ENCODE data around the gene DTX2. TPM values are rescaled to one million over a fixed set of nuclear protein-coding genes. Genes with fewer than 3 reads are reported as not detected.
A peak's percentile ranks its signal among the peaks of the same experiment; 100 is the strongest.
"Not testable (repeated sequence)": the region's sequence is repeated elsewhere in the genome, so short reads cannot be mapped to it uniquely, and the experiment has no call there.

The DTX2 gene
- total RNA-seq, 2 donors from 2014 or later, result 23.6 to 26.3 TPM

DNA sequence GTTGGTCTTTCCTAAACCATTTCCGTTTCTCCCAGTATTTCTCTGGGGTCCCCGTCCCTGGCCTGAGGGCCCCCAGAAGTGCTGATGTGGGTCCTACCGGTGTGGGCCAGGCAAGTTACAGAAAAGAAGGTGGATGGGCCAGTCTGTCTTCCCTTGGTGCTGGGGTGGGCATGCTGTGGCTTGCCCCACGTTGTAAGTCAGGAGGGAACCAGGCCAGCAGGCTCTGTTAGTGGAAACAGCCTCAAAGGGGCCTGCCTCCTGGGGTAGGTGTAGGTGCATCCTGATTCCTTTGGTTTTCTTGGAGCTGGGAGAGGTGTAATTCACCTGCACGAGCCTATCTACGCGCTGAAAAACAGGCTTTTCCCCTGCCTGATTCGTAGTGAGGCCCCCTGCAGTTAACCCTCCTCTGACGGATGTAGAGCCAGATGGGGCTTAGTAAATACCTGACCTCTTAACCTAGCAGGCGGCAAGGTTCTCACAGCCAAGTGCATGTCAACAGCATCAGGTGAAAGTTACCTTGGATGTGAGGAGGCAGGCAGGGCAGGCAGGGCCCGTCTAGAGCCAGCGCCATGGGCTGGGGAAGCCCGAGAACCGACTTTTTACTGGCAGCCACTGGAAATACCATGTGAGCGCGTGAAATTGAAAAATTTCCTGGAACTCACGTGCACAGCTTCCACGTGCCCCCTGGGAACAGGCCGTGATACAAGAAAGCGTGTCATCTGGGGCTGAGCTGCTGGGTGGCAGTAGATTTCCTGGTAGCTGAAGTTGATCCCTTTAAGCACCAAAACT, 24.5 kb downstream of the DTX2 start:
- H3K9me3 ChIP-seq (ENCODE audit: control insufficient read depth, low read length, poor library complexity, severe bottlenecking); H3K27me3 Mint-ChIP-seq; DNase-seq; H3K4me3 Mint-ChIP-seq; H3K4me1 Mint-ChIP-seq; H3K36me3 Mint-ChIP-seq (ENCODE audit: low read depth): not testable (repeated sequence)
- peak; percentile 32 for ATAC-seq
- H3K27ac Mint-ChIP-seq, result peak overlapping the region; percentile 60

DNA sequence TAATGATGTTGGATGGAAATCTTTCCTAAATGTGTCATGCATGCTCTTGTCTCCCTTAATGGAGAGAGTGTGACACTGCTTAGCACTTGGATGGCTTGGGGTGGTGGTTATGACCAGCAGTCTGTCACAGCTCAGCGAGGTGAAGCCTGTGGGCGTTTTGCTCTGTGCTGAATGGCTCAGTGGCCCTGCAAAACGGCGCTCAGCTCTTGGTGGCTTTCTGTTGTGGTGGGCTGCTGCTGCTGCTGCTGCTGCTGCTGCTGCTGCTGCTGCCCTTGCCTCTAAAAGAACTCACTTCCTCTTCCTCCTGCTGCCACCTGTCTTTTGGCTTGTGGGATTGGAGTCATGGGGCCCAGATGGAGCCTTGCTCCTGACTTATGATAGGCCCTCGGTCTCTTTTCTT, 25.1 kb downstream of the DTX2 start:
- peak; percentile 95 for ATAC-seq
- H3K36me3 Mint-ChIP-seq (ENCODE audit: low read depth); DNase-seq; H3K9me3 ChIP-seq (ENCODE audit: control insufficient read depth, low read length, poor library complexity, severe bottlenecking); H3K4me1 Mint-ChIP-seq; H3K27me3 Mint-ChIP-seq: not testable (repeated sequence)
- Mint-ChIP-seq H3K27ac (peak overlapping the region; percentile 60), H3K4me3 (peak overlapping the region; percentile 64)

DNA sequence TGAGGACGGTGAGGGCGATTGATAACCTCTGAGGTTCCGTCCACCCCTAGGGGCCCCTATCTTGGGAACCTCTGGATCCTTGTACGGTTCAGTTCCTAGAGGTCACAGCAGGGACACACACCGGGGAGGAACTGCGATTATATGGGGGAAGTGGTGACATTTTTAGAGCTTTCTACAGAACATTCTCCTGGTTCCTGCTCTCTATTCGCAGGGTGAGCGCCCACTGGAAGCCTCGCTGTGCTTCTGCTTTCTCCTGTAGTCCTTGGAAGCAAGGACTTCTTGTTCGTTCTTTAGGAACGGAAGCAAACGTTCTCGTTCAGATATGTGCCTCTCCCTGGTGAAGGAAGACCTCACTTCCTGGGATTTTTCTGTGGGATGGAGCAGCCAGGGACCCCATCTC, 26.5 kb downstream of the DTX2 start:
- H3K27me3 Mint-ChIP-seq; H3K4me3 Mint-ChIP-seq; H3K4me1 Mint-ChIP-seq; H3K36me3 Mint-ChIP-seq (ENCODE audit: low read depth); H3K27ac Mint-ChIP-seq; ATAC-seq; DNase-seq; H3K9me3 ChIP-seq (ENCODE audit: control insufficient read depth, low read length, poor library complexity, severe bottlenecking): not testable (repeated sequence)

DNA sequence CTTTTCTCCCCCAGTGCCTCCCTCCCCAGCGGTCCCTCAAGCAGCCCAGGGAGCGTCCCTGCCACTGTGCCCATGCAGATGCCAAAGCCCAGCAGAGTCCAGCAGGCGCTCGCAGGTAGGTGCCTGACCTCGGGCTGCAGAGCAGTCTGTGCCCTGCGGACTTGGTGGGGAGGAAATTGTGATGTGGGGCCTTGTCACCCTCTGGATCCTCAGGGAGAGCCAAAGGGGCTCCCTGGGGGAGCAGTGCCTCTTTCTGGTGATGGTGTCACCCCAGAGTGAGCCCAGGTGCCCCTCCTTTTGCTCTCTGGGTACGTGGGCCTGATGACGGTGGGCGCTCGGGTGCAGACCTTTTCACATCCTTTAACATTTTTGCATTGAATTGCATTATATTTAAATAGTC, 30.6 kb downstream of the DTX2 start:
- not testable (repeated sequence) for DNase-seq; ATAC-seq; H3K36me3 Mint-ChIP-seq (ENCODE audit: low read depth); H3K4me3 Mint-ChIP-seq; H3K27ac Mint-ChIP-seq; H3K4me1 Mint-ChIP-seq; H3K27me3 Mint-ChIP-seq; H3K9me3 ChIP-seq (ENCODE audit: control insufficient read depth, low read length, poor library complexity, severe bottlenecking)

DNA sequence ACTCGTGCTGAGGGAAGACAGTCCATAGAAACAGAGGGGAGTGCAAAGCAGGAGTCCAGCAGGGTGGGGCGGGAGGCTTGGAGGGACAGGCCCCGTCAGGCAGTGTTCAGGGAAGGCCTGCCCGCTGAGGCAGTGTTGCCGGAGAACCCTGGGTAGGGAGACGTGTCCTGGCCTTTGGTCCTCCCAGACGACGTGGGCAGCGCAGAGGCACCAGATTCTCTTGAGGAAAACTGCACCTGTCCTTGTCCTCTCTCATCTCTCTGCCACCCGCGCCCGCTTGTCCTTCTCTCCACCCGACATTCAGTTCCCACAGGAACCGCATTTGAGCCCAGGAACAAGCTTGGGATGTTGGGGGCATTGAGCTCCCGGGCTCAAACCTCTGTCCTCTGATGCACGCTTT, 34.2 kb downstream of the DTX2 start:
- not testable (repeated sequence) for H3K36me3 Mint-ChIP-seq (ENCODE audit: low read depth); H3K27ac Mint-ChIP-seq; H3K4me1 Mint-ChIP-seq; ATAC-seq; H3K4me3 Mint-ChIP-seq; DNase-seq; H3K27me3 Mint-ChIP-seq; H3K9me3 ChIP-seq (ENCODE audit: control insufficient read depth, low read length, poor library complexity, severe bottlenecking)

DNA sequence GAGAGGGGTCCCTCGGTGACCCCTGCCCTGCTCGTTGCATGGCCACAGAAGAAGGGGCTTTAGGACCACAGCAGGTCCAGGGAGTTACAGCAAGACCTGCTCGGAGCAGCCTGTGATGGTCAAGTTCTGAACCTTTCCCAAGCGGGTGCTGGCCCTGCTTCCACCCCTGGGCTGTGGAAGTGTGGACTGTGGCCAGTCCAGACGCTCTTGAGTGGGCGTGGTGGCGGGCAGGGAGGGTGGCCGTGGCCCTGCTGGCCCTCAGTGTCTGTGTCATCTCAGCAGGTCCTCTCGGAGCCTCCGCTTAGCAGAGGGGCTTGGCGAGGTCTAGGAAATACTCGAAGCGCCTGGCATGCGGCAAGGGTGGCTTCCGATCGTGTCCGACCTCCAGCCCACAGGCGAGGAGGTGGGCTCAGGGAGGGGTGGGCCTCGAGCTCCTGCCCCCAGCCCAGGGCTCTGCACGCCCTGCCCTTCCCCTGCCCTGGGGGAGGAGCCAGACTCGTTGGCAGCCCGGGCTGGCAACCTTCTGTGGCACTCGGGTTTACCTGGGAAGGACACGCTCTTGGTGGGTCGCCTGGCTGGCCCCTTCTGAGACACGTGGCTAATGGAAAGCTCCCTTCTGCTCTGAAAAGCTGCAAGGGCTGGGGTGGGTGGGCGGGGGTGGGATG, 36.5 kb downstream of the DTX2 start:
- not testable (repeated sequence) for H3K4me1 Mint-ChIP-seq; H3K36me3 Mint-ChIP-seq (ENCODE audit: low read depth); DNase-seq; H3K9me3 ChIP-seq (ENCODE audit: control insufficient read depth, low read length, poor library complexity, severe bottlenecking); H3K4me3 Mint-ChIP-seq; H3K27me3 Mint-ChIP-seq; ATAC-seq; H3K27ac Mint-ChIP-seq

DNA sequence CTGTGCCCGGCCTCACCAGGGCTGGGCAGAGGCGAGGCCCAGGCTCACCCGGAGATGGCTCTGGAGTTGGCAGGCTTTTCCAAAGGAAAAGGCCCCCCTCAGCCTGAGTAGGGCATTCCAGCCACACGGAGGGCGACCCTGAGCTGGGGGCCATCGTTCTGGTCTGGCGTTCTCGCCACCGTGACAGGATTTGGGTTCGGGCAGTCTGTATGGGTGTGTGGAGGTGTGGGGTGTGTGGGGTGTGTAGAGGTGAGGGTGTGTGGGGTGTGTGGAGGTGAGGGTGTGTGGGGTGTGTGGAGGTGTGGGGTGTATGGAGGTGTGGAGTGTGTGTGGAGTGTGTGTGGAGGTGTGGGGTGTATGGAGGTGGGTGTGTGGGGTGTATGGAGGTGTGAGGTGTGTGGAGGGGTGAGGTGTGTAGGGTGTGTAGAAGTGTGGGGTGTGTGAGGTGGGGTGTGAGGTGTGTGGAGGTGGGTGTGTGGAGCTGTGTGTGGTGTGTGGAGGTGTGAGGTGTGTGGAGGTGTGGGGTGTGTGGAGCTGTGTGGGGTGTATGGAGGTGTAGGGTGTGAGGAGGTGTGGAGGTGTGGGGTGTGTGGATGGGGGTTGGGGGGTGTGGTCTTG, 37.2 kb downstream of the DTX2 start:
- H3K9me3 ChIP-seq (ENCODE audit: control insufficient read depth, low read length, poor library complexity, severe bottlenecking); H3K36me3 Mint-ChIP-seq (ENCODE audit: low read depth); H3K27me3 Mint-ChIP-seq; DNase-seq; H3K4me3 Mint-ChIP-seq; H3K4me1 Mint-ChIP-seq; H3K27ac Mint-ChIP-seq: not testable (repeated sequence)
- peak; percentile 20 for ATAC-seq

DNA sequence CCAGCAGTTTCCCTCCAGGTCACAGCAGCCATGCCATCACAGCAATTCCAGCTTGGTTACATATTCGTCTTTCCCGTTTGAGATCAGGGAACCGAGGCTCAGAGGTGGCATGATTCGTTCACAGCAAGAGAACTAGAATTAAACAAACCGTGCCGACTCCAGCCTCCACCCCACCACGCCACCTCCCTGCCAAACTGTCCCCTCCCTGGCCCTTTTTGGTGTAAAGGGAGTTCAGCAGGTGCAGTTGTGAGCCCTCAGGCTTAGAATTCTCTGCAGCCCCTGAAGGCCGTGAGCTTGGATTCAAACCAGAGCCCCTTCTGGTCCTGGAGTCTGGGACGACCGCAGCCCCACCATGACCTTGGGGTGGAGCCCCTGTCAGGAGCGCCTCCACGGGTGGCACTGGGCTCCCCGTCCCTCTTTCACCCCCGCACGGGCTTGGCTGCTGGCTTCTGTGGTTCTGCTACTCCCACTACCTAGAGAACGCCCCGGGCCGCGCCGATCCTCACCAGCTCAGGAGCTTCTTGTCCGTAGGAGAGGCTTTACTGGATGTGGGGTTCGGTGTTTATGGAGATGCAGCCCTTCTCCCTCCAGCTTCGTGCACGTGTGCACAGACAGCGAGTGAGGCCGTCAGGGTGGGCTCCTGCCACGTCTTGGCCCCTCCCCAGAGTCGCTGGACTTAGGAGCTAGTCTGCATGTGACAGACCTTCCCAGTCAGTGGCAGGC, 37.9 kb downstream of the DTX2 start:
- H3K4me1 Mint-ChIP-seq; H3K9me3 ChIP-seq (ENCODE audit: control insufficient read depth, low read length, poor library complexity, severe bottlenecking); H3K36me3 Mint-ChIP-seq (ENCODE audit: low read depth); H3K4me3 Mint-ChIP-seq; H3K27me3 Mint-ChIP-seq; ATAC-seq; DNase-seq; H3K27ac Mint-ChIP-seq: not testable (repeated sequence)

DNA sequence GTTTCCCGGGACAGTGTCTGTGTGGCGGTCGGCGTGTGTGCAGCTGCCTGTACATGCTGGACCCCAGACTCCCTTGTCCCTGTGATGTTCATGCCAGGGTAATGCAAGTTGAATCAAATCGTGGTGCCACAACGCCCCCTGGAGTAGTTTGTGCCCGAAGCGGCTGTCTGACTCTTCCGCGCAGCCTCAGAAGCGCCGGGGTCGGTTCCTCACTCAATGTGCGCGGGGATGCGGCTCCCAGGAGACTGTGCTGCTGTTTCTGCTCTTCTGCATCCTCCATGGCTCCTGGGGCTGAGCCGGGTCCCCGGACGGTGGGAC, 38.4 kb downstream of the DTX2 start:
- not testable (repeated sequence) for H3K36me3 Mint-ChIP-seq (ENCODE audit: low read depth); H3K4me1 Mint-ChIP-seq; H3K4me3 Mint-ChIP-seq; H3K9me3 ChIP-seq (ENCODE audit: control insufficient read depth, low read length, poor library complexity, severe bottlenecking); H3K27me3 Mint-ChIP-seq; H3K27ac Mint-ChIP-seq; DNase-seq
- ATAC-seq, result peak; percentile 48

DNA sequence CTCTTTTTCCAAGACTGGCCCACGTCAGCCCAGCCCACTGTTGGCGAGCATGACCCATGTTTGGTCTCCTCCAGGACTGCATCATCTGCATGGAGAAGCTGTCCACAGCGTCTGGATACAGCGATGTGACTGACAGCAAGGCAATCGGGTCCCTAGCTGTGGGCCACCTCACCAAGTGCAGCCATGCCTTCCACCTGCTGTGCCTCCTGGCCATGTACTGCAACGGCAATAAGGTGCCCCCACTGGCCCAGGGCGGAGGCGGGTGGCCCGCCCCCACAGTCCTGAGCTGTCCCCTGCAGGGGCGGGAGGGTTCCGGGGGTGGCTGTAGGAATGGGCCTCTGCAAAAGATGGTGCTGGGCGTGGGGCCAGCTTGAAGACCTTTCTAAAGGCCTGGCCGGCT, 40.7 kb downstream of the DTX2 start:
- not testable (repeated sequence) for H3K36me3 Mint-ChIP-seq (ENCODE audit: low read depth); H3K4me3 Mint-ChIP-seq; DNase-seq; H3K27ac Mint-ChIP-seq; H3K4me1 Mint-ChIP-seq; H3K9me3 ChIP-seq (ENCODE audit: control insufficient read depth, low read length, poor library complexity, severe bottlenecking); H3K27me3 Mint-ChIP-seq; ATAC-seq

DNA sequence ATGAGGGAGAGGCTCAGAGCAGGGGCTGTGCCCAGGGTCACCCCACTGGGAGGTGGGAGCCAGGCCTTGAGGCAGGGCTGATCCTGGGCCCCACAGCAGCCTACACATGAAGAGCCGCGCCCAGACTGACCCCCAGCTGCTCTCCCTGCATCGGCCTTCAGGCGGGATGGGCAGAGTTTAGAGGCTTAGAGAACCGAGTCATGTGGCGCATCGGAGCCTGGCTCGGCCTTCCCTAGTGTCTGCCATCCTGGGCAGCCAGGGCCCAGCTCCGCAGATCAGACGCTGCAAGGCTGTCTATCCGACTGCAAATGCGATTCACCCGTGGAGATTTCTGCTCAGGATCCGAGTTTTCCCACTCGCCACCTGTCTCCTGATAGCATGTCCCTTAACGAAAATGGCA, 41.3 kb downstream of the DTX2 start:
- H3K36me3 Mint-ChIP-seq (ENCODE audit: low read depth); H3K27me3 Mint-ChIP-seq; H3K27ac Mint-ChIP-seq; H3K4me1 Mint-ChIP-seq; H3K4me3 Mint-ChIP-seq; H3K9me3 ChIP-seq (ENCODE audit: control insufficient read depth, low read length, poor library complexity, severe bottlenecking); DNase-seq; ATAC-seq: not testable (repeated sequence)

DNA sequence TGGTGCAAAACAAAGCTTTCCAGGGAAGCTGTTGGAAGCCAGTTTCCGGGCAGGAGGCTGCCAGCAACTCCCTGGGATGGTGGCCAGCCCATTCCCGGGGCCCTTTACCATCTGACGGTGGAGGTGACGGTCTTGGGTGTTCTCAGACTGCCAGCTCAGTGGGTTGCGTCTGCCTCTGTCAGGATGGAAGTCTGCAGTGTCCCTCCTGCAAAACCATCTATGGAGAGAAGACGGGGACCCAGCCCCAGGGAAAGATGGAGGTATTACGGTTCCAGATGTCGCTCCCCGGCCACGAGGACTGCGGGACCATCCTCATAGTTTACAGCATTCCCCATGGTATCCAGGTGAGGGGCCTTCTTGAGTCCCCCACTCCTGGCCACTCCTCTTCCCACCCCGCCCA, 41.7 kb downstream of the DTX2 start:
- not testable (repeated sequence) for H3K4me1 Mint-ChIP-seq; H3K36me3 Mint-ChIP-seq (ENCODE audit: low read depth); H3K27me3 Mint-ChIP-seq; ATAC-seq; H3K27ac Mint-ChIP-seq; H3K4me3 Mint-ChIP-seq; H3K9me3 ChIP-seq (ENCODE audit: control insufficient read depth, low read length, poor library complexity, severe bottlenecking); DNase-seq

DNA sequence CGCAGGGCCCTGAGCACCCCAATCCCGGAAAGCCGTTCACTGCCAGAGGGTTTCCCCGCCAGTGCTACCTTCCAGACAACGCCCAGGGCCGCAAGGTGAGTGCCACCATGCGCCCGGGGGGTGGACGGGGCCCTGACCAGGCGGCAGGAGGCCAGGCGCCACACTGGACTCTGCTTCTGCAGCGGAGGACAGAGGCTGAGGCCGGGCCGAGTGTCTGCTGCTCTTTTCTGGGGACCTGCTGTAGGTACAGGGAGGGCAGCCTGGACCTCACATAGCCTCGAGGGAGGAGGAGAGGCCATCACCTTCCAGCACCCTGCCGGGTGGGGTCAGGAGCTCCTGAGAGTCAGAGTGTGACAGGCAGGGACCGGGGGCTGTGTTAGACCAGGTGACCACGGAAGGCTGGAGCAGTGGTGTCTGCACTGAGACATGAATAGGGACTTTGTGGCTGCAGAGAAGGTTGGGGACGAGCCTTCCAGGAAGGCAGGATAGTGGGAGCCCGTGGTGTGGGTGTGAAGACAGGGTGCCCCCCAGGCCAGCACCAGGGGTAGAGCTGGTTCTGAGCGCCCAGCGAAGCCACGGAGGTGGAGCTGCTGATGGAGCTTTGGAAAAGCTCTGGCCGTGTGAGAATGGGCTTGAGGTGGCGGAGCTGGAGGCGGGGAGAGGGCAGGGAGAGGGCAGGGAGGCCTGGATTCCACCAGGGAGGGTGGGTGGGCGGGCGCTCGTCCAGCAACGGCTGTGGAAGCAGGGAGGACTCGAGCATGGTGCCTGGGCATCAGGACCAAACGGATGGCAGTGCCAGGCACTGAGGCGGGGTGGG, 43.0 kb downstream of the DTX2 start:
- not testable (repeated sequence) for H3K4me1 Mint-ChIP-seq; H3K4me3 Mint-ChIP-seq; H3K9me3 ChIP-seq (ENCODE audit: control insufficient read depth, low read length, poor library complexity, severe bottlenecking); ATAC-seq; H3K27me3 Mint-ChIP-seq; H3K27ac Mint-ChIP-seq; H3K36me3 Mint-ChIP-seq (ENCODE audit: low read depth); DNase-seq

Data from T-helper 17 cell (primary cell).